Fibroblast of the aortic adventitia (primary cell): ENCODE measurements around the gene SOD3. TPM values are rescaled to one million over a fixed set of nuclear protein-coding genes. Genes with fewer than 3 reads are reported as not detected.

Experiments
- DNase-seq: peaks from one replicate; pipeline ENCODE4 v3.0.0-alpha.2; 2010; ENCODE audit warnings: low read depth
- H3K4me3 ChIP-seq: 2 replicates; pipeline ENCODE4 v1.5.1; 2011; ENCODE audit warnings: low read depth, mild to moderate bottlenecking, control low read depth, low read length, moderate library complexity
- total RNA-seq: library from RNA; depleted of rRNA; stranded (reverse); fragments of >200 nt; gene quantifications from 2 replicates; pipeline ENCODE4 v1.2.3, GENCODE V29; 2012; ENCODE audit warnings: low replicate concordance
- TF ChIP-seq, protein P1 (sequence below): IDR thresholded peaks from 2 replicates; pipeline ENCODE4 v1.5.1; 2011; ENCODE audit warnings: mild to moderate bottlenecking, low read length, control low read depth, inconsistent platforms; ENCODE audit not compliant: insufficient read depth

Gene SOD3
- total RNA-seq, 1 donor: 75.2 TPM

DNA sequence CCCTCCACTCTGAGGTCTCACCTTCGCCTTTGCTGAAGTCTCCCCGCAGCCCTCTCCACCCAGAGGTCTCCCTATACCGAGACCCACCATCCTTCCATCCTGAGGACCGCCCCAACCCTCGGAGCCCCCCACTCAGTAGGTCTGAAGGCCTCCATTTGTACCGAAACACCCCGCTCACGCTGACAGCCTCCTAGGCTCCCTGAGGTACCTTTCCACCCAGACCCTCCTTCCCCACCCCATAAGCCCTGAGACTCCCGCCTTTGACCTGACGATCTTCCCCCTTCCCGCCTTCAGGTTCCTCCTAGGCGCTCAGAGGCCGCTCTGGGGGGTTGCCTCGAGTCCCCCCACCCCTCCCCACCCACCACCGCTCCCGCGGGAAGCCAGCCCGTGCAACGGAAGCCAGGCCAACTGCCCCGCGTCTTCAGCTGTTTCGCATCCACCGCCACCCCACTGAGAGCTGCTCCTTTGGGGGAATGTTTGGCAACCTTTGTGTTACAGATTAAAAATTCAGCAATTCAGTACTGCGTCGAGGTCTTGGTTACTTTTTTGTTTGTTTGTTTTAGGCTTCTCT is 5.0 kb downstream of the SOD3 start:
- DNase-seq: no peak
- H3K4me3 ChIP-seq: no peak overlapping the region
- TF ChIP-seq, protein P1, sequence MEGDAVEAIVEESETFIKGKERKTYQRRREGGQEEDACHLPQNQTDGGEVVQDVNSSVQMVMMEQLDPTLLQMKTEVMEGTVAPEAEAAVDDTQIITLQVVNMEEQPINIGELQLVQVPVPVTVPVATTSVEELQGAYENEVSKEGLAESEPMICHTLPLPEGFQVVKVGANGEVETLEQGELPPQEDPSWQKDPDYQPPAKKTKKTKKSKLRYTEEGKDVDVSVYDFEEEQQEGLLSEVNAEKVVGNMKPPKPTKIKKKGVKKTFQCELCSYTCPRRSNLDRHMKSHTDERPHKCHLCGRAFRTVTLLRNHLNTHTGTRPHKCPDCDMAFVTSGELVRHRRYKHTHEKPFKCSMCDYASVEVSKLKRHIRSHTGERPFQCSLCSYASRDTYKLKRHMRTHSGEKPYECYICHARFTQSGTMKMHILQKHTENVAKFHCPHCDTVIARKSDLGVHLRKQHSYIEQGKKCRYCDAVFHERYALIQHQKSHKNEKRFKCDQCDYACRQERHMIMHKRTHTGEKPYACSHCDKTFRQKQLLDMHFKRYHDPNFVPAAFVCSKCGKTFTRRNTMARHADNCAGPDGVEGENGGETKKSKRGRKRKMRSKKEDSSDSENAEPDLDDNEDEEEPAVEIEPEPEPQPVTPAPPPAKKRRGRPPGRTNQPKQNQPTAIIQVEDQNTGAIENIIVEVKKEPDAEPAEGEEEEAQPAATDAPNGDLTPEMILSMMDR: no peak

DNA sequence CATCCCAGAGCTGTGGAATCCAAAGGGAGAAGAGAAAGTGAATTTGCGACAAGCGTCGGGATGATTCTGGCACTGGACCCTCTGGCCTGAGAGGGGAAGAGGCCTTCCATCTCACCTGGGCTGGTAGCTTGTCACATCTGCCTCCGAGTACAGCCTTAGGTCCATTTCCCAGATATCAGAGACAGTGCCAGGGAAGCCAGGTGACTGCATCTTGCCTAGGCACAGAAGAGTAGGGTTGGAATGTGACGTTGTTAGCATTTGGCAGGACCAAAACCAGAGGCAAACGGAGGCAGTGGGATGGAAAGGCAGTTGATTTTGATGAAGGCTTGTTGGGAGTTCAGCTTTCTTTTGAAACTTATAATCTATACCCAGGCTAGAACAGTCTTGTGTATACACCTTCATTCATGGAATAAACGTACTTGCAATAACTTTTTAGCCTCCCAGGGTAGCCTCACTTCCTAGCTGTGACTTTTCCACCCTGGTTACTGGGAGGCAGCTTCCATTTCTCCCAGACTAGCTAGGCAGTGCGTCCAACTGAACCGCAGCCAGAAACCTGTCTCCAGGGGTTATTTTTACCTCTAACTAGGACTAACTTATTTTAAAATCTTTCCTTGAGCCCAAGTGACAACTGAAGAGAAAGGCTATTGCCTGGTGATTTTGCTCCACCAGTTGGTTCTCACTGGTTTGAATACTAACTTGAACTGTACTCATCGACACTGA is 5.9 kb downstream of the SOD3 start:
- H3K4me3 ChIP-seq: no peak overlapping the region
- TF ChIP-seq, protein P1: no peak
- DNase-seq: no peak

DNA sequence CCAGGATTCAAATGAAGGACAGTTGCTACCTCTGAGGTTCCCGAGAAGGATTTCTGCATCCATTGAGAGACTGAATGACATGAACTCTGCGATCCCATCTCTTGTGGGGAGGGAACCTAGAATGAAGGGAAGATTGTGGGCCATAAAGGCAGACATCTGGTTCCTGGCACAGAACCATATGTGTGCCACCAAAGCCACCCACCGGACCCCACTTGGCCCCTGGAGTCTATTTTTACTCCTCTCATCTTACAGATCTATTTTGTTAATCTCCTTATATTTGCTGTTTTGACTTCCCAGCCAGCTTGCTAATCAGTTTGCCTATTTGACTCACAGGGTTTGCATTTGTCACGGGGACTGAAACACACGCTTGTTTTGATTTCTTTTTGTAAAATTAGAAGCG is 7.3 kb downstream of the SOD3 start:
- no peak overlapping the region for H3K4me3 ChIP-seq
- DNase-seq: peak; percentile 23
- TF ChIP-seq, protein P1: no peak

DNA sequence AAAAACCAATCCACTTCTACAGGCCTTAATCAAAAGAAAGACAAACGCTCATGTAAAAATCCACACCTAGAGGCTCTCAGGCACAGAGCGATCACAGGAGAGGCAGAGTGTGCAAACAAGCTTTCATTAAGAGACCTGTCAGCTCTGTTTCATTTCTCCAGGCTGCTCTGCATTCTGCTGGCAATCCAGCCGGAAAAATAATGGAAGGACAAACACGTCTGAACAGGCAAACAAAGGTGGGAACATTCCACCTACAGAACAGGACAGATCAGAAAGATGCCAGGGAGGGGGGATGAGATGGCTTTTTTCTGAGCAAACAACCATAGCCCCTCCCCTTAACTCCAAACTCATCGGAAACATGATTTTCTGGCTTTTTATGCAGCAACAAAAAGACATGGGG is 9.7 kb downstream of the SOD3 start:
- TF ChIP-seq, protein P1: no peak
- no peak for DNase-seq
- H3K4me3 ChIP-seq: no peak overlapping the region

DNA sequence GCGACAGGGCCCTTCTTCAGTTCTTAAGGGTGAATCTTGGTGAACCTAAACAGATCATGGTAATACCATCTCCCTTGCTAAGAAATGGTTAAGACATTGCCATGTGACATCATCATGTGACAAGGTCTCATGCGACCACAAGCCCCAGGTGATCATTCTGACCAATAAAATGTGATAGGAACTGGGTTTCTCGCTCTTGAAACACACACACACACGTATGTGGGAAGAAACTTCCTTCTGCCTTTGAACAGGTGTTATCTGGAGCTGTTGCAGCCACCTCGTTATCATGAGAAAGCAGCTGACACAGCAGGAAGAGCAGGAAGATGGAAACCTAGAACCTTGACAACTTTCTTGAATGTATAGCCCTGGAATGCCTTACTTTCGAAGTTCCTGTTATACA is 10.2 kb downstream of the SOD3 start:
- TF ChIP-seq, protein P1: no peak
- no peak for DNase-seq
- no peak overlapping the region for H3K4me3 ChIP-seq

DNA sequence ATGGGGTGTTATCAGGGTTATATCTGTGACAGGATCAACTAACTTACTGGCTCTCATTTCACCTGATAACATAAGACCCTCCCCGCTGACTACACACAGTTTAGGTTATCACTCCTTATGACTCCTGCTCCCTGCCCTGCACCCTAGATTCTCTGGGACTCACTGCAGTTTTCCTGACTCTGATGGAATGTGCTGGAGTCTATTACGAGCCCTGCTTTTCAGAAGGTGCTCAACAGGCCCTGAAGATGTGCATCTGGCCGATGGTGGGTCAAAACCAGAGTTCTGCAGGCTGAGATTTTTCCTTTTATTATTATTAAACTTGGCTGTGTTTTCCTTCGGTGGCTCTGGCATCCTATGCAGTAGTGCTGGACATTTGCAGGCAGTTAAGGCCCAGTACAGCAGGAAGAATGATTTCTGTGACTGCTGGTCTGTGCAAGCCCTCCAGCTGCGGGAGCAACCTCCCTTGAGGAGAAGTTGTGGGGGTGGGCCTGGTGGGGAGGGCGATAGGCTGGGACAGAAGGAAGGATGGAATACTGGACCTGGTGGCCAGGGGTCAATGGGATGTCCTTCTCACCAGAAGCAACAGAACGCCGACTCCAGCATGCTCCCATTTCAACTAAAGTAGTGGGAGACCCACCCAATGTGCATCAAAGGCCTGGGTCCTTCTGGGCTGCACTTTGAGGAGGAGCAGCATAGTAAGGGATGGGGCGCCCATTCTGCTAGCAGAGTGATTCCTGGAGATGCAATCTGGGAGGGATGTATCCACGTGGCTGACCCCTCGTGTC is 11.0 kb downstream of the SOD3 start:
- TF ChIP-seq, protein P1: no peak
- H3K4me3 ChIP-seq: no peak overlapping the region
- no peak for DNase-seq
